HEK293 (cell line): ENCODE results near the gene DCC.

ENCODE experiments used
- CTCF ChIA-PET: fragments of 350-600 bp; formaldehyde crosslinking; extraction: SDS; loops from one replicate; lab custom pipeline; 2021; ENCODE audit warnings: antibody characterized with exemption; lab: Yijun Ruan, JAX
- POLR2A ChIA-PET: fragments of 300-600 bp; formaldehyde crosslinking; extraction: SDS; loops from one replicate; lab custom pipeline; 2020; ENCODE audit warnings: antibody characterized with exemption, inconsistent platforms; lab: Yijun Ruan, JAX
- H3K27ac ChIP-seq: fragments of 200-500 bp; sonication (Bioruptor generic); 2 replicates; pipeline ENCODE4 v1.5.1; 2014; ENCODE audit warnings: low read depth, low read length, control low read depth, inconsistent platforms; ENCODE audit errors: extremely low read depth
- H3K36me3 ChIP-seq, 2 experiments: fragments of 200-500 bp in 1 of 2; sonication (Bioruptor generic) in 1 of 2; 1 replicate in 1 of 2; 2 replicates in 1 of 2; pipeline ENCODE4 v1.5.1; 2014 to 2017; ENCODE audit warnings: inconsistent platforms in 2 of 2, low read length in 2 of 2; ENCODE audit not compliant: control insufficient read depth in 2 of 2, insufficient read depth in 1 of 2
- H3K4me1 ChIP-seq: fragments of 200-500 bp; sonication (Bioruptor generic); 2 replicates; pipeline ENCODE4 v1.5.1; 2014; ENCODE audit warnings: mild to moderate bottlenecking, low read length, inconsistent platforms; ENCODE audit not compliant: control insufficient read depth, insufficient read depth
- H3K4me3 ChIP-seq: 2 replicates; pipeline ENCODE4 v1.5.1; 2011; ENCODE audit warnings: low read depth, mild to moderate bottlenecking, control low read depth, low read length, moderate library complexity
- H3K9me3 ChIP-seq: fragments of 200-500 bp; sonication (Bioruptor generic); 2 replicates; pipeline ENCODE4 v1.5.1; 2014; ENCODE audit warnings: low read depth, low read length, inconsistent platforms; ENCODE audit not compliant: control insufficient read depth, insufficient read depth
- CTCF ChIP-seq: fragments of 450-650 bp; formaldehyde crosslinking; IDR thresholded peaks from 2 replicates; pipeline ENCODE4 v1.5.1; 2016; ENCODE audit warnings: missing biosample characterization, missing genetic modification characterization
- REPIN1 ChIP-seq: fragments of 450-650 bp; formaldehyde crosslinking; IDR thresholded peaks from 2 replicates; pipeline ENCODE4 v1.5.1; 2017; ENCODE audit warnings: missing biosample characterization, missing genetic modification characterization, low read depth
- SP3 ChIP-seq: fragments of 450-650 bp; formaldehyde crosslinking; IDR thresholded peaks from 2 replicates; pipeline ENCODE4 v1.5.1; 2016; ENCODE audit warnings: missing biosample characterization, missing genetic modification characterization
- YY1 ChIP-seq: fragments of 450-650 bp; formaldehyde crosslinking; IDR thresholded peaks from 2 replicates; pipeline ENCODE4 v1.5.1; 2018; ENCODE audit warnings: missing biosample characterization, missing genetic modification characterization
- ZNF26 ChIP-seq: fragments of 450-650 bp; formaldehyde crosslinking; IDR thresholded peaks from 2 replicates; pipeline ENCODE4 v1.5.1; 2016; ENCODE audit warnings: missing biosample characterization, missing genetic modification characterization
- ZNF274 ChIP-seq, 2 experiments: fragments of 200-500 bp in 1 of 2; fragments of 450-650 bp in 1 of 2; sonication (Bioruptor generic) in 1 of 2; formaldehyde crosslinking in 1 of 2; IDR thresholded peaks; 2 replicates each; pipeline versions ENCODE4 v1.5.1 to v1.6.1; 2014 to 2016; ENCODE audit warnings: borderline replicate concordance in 1 of 2, inconsistent platforms in 1 of 2, low read length in 1 of 2, missing biosample characterization in 1 of 2, missing genetic modification characterization in 1 of 2
- ZNF350 ChIP-seq: fragments of 450-650 bp; formaldehyde crosslinking; IDR thresholded peaks from 2 replicates; pipeline ENCODE4 v1.5.0; 2017; ENCODE audit warnings: missing biosample characterization, mild to moderate bottlenecking, missing genetic modification characterization
- ZNF391 ChIP-seq: fragments of 450-650 bp; formaldehyde crosslinking; IDR thresholded peaks from 2 replicates; pipeline ENCODE4 v1.5.1; 2016; ENCODE audit warnings: low read depth, missing biosample characterization, missing genetic modification characterization, borderline replicate concordance
- ZNF514 ChIP-seq: fragments of 450-650 bp; formaldehyde crosslinking; IDR thresholded peaks from 2 replicates; pipeline ENCODE4 v1.5.1; 2016; ENCODE audit warnings: missing biosample characterization, missing genetic modification characterization
- ZNF548 ChIP-seq: fragments of 450-650 bp; formaldehyde crosslinking; IDR thresholded peaks from 2 replicates; pipeline ENCODE4 v1.5.1; 2016; ENCODE audit warnings: missing biosample characterization, missing genetic modification characterization
- ZNF600 ChIP-seq: fragments of 450-650 bp; formaldehyde crosslinking; IDR thresholded peaks from 2 replicates; pipeline ENCODE4 v1.5.1; 2016; ENCODE audit warnings: missing biosample characterization, missing genetic modification characterization
- ZNF704 ChIP-seq: fragments of 450-650 bp; formaldehyde crosslinking; IDR thresholded peaks from 2 replicates; pipeline ENCODE4 v1.5.1; 2016; ENCODE audit warnings: missing biosample characterization, missing genetic modification characterization
- ZNF785 ChIP-seq: fragments of 450-650 bp; formaldehyde crosslinking; IDR thresholded peaks from 2 replicates; pipeline ENCODE4 v1.5.1; 2016; ENCODE audit warnings: missing biosample characterization, missing genetic modification characterization
- ZSCAN16 ChIP-seq: fragments of 450-650 bp; formaldehyde crosslinking; IDR thresholded peaks from 2 replicates; pipeline ENCODE4 v1.5.1; 2016; ENCODE audit warnings: missing biosample characterization, missing genetic modification characterization
- ZSCAN23 ChIP-seq: fragments of 450-650 bp; formaldehyde crosslinking; IDR thresholded peaks from 2 replicates; pipeline ENCODE4 v1.5.1; 2016; ENCODE audit warnings: missing biosample characterization, missing genetic modification characterization

DCC gene

GRCh38 chr18:52682260-52682659, 342.3 kb downstream of the DCC start:
- CTCF ChIA-PET: no interaction called here
- Histone ChIP-seq H3K36me3 (no peaks in the 10 kb centered on the region), H3K9me3 (no peaks in the 10 kb centered on the region), H3K4me1 (no peaks in the 10 kb centered on the region), H3K27ac (no peak overlapping the region), H3K4me3 (no peak overlapping the region)
- TF ChIP-seq ZNF785 (tag by site-specific recombination): no peak
- no peak for TF ChIP-seq ZSCAN16 (tag by site-specific recombination)
- no peak for TF ChIP-seq REPIN1 (tag by site-specific recombination)
- no peak for TF ChIP-seq ZNF274 (IDR thresholded peaks at IDR 0.05; ENCODE audit: low read length)
- TF ChIP-seq ZNF274 (tag by site-specific recombination; IDR thresholded peaks at IDR 0.05; ENCODE audit: borderline replicate concordance): no peak
- no peak for TF ChIP-seq ZNF704 (tag by site-specific recombination)
- TF ChIP-seq ZNF514 (tag by site-specific recombination): no peak
- POLR2A ChIA-PET: no interaction called here

- no peaks in the 10 kb centered on the region for H3K4me1 ChIP-seq
- ChIA-PET POLR2A (no interaction called here), CTCF (no interaction called here)
- H3K36me3 ChIP-seq: no peaks in the 10 kb centered on the region
- H3K27ac ChIP-seq: no peak overlapping the region
- H3K4me3 ChIP-seq: no peak overlapping the region
- TF ChIP-seq ZNF26 (tag by site-specific recombination): no peak
- TF ChIP-seq SP3 (tag by site-specific recombination): no peak
- TF ChIP-seq ZNF350 (tag by site-specific recombination): no peak
- TF ChIP-seq CTCF (tag by site-specific recombination): no peak
- no peaks in the 10 kb centered on the region for H3K9me3 ChIP-seq
Measured at GRCh38 chr18:52685316-52685715, 345.3 kb downstream of the DCC start.

- H3K27ac ChIP-seq: no peak overlapping the region
- no peaks in the 10 kb centered on the region for H3K9me3 ChIP-seq
- ChIA-PET CTCF (interaction anchor here (0.6 kb wide), 1 partner anchor 44 kb away, joined by 3 read pairs; no protein-coding TSS in a partner anchor), POLR2A (no interaction called here)
- H3K4me1 ChIP-seq: no peaks in the 10 kb centered on the region
- no peaks in the 10 kb centered on the region for H3K36me3 ChIP-seq
- H3K4me3 ChIP-seq: no peak overlapping the region
- no peak for TF ChIP-seq ZNF600 (tag by site-specific recombination)
- TF ChIP-seq ZNF391 (tag by site-specific recombination): no peak
- TF ChIP-seq ZNF548 (tag by site-specific recombination): no peak
- TF ChIP-seq YY1 (tag by site-specific recombination): no peak
- no peak for TF ChIP-seq ZSCAN23
Measured at GRCh38 chr18:52691841-52692240, 351.8 kb downstream of the DCC start.
